Stimulated activated CD8-positive, alpha-beta memory T cell treated with anti-CD3 and anti-CD28 coated beads, Interleukin-7, amount 100 ng/mL, for 4 hours (primary cell): ENCODE data around the gene UAP1L1.
"Not testable (repeated sequence)": the region's sequence is repeated elsewhere in the genome, so short reads cannot be mapped to it uniquely, and the experiment has no call there.

Experiments
- DNase-seq, 2 donors: peaks; one replicate each; pipeline ENCODE4 v3.0.0-alpha.2; 2020; ENCODE audit warnings: low read depth in 2 of 2

UAP1L1 gene

GRCh38 chr9:137114613-137115393 lies 37.5 kb downstream of the UAP1L1 start, which contains the start of gene DPP7:
DPP7 (minus strand) TSS chr9:137114733; CDS start chr9:137114713, 20 bp downstream.
- peak; percentile 38 to 81 for DNase-seq

DNA sequence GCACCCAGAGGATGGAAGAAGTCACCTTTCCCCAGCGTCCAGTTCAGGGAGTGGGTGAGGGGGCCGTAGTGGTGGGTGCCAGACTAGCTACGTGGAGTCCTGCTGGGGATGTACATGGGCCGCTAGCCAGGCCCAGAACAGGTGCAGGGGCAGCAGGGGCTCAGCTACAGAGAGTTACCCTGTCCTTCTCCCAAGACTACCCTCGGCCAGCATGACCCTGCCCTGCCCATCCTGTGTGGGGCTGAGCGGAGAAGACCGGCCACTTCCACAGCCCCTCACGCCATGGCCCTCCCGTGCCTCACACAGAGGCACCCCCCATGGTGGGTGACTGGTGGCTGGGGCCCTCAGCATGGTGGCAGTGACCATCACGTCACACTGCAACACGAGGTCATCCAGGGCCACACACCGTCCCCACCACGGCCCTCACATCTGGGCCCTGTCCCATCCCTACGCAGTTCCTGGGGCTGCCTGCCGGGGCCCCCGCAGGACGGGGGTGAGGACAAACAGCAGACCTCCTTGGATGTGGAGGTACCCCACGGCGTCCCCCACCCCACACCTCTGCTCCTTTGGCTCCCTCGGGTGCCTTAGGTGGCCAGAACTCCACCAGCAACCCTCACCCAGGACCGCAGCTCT lies 38.2 kb downstream of the UAP1L1 start:
- DNase-seq = no peak

DNA sequence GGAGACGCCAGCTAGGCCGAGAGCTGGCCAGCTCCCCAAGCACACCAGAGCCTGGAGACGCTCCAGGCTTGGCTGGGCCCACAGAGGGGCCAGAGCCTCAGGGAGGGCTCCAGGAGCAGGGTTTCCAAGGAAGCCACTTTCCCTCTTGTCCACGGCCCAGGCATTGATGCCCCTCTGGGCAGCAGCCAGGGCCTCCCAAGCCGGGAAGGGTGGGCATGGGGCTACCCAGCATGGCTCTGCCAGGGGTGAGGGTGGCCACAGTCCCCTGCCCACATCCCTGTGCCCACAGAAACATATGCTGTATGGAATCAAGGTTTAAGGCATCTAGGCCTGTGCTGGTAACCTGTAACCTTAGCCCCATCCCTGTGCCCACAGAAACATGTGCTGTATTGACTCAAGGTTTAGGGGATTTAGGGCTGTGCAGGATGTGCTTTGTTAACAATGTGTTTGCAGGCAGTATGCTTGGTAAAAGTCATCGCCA lies 38.8 kb downstream of the UAP1L1 start:
- DNase-seq = no peak

DNA sequence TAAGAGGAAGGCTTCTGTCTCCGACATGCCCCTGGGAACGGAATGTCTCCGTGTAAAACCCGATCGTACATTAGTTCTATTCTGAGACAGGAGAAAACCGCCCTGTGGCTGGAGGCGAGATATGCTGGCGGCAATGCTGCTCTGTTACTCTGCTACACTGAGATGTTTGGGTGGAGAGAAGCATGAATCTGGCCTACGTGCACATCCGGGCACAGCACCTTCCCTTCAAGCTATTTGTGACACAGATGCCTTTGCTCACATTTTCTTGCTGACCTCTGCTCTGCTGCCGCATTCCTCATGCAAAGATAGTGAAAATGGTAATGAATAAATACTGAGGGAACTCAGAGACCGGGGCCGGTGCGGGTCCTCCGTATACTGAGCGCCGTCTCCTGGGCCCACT lies 39.4 kb downstream of the UAP1L1 start:
- DNase-seq = no peak

GRCh38 chr9:137117269-137117731 lies 40.0 kb downstream of the UAP1L1 start:
- no peak for DNase-seq

DNA sequence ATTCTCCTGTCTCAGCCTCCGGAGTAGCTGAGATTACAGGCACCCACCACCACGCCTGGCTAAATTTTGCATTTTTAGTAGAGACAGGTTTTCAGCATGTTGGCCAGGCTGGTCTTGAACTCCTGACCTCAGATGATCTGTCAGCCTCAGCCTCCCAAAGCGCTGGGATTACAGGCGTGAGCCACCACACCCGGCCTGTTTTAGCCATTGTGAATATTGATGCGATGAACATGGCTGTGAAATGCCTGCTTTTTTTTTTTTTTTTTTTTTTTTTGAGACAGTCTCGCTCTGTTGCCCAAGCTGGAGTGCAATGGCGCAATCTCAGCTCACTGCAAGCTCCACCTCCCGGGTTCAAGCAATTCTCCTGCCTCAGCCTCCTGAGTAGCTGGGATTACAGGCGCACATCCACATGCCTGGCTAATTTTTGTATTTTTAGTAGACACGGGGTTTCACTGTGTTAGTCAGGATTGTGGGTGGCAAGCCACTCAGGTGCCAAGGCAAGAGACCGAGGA lies 40.8 kb downstream of the UAP1L1 start:
- not testable (repeated sequence) for DNase-seq

- DNase-seq = not testable (repeated sequence)
These were observed 44.8 kb downstream of the UAP1L1 start for GRCh38 chr9:137121927-137122795.

DNA sequence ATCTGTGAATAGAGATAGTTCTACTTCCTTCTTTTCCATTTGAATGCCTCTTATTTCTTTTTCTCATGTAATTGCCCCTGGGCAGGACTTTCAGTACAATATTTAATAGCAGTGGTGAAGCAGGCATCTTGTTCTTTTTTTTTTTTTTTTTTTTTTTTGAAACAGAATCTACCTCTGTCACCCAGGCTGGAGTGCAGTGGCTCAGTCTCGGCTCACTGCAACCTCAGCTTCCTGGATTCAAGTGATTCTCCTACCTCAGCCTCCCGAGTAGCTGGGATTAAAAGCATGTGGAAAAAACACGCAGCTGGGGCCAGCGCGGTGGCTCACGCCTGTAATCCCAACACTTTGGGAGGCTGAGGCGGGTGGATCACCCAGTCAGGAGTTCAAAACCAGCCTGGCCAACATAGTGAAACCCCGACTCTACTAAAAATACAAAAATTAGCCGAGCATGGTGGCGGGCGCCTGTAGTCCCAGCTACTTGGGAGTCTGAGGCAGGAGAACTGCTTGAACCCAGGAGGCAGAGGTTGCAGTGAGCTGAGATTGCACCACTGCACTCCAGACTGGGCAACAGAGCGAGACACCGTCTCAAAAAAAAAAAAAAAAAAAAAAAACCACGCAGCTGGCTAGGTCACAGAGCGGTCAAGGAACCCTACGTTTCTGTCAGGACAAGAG lies 45.6 kb downstream of the UAP1L1 start:
- not testable (repeated sequence) for DNase-seq

- no peak for DNase-seq
These were observed 46.1 kb downstream of the UAP1L1 start for GRCh38 chr9:137123468-137123837.

DNA sequence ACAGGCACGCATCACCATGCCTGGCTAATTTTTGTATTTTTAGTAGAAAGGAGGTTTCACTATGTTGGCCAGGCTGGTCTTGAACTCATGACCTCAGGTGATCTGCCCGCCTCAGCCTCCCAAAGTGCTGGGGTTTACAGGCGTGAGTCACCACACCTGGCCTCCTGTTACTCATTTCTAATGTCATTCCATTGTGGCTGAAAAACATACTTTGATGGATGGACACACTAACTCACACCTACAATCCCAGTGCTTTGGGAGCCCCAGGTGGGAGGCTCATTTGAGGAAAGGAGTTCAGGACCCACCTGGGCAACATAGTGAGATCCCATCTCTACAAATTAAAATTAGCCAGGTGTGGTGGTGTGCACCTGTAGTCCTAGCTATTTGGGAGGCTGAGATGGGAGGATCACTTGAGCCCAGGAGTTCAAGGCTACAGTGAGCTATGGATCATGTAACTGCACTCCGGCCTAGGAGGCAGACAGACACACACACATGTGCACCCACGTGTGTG lies 46.7 kb downstream of the UAP1L1 start:
- not testable (repeated sequence) for DNase-seq

- no peak for DNase-seq
These were observed 49.5 kb downstream of the UAP1L1 start for GRCh38 chr9:137126786-137127185.

DNA sequence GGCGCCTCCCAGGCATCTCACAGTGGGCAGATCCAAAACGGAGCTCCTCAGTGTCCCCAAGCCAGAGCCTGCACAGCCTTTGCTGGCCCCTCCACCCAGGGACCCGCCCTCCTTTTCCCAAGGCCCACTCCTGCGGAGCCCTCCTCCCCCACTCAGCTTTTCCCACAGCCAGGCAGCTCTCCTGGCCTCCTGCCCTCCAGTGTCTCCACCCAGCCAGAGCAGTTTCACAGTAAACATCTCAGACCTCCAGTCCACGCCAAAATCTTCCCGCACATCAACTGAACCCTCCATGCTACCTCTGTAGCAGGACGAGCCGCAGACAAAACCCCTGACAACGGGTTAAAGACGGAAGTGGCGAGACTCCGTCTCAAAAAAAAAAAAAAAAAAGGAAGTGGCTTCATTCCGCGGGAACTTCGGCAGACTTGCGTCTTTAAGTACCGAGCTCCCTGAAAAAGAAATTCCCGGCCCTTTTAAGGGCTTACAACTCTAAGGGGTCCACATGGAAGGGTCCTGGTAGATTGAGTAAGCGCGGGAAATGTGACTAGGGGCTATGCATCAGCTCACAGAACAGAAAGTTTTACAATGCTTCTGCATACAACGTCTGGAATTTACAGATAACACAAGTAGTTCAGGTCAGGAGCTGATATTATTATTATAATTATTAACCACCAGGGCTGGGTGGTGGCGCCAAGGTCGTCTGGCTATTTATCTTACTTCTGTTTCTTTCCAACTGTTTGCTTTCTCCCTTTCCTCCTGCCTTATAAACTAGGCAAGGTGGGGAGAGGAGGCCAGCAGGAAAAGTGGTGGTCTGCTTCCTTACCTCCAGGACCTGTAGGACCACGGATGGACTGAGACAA lies 50.2 kb downstream of the UAP1L1 start:
- DNase-seq = no peak

- DNase-seq = no peak
These were observed 51.0 kb downstream of the UAP1L1 start for GRCh38 chr9:137128158-137128861.

DNA sequence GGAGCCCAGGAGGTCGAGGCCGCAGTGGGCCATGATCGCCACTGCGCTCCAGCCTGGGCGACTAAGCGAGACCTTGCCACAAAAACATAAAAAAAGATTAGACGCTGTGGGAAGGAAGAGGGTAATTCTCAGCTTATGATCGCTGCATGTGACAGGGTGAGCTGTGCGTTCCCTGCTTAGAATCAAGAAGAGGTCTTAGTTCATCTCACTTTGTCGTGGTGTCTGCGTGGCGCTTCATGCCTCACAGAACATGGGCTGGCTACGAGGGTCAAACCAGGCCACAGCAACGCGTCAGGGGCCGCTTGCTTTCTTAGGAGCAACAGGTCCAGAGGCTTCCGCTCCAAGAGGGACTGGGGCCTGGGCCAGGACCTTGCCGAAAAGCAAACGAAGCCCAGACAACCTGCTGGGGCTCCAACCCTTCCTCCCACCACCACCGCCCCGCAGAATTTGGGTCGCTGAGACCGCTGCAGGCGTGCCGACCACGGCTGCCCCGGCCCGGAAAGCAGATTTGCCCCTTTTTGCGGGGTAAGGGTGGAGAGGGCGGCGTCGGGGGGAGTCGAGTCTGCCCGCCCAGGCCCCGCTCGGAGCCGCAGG lies 51.6 kb downstream of the UAP1L1 start:
- DNase-seq = no peak

DNA sequence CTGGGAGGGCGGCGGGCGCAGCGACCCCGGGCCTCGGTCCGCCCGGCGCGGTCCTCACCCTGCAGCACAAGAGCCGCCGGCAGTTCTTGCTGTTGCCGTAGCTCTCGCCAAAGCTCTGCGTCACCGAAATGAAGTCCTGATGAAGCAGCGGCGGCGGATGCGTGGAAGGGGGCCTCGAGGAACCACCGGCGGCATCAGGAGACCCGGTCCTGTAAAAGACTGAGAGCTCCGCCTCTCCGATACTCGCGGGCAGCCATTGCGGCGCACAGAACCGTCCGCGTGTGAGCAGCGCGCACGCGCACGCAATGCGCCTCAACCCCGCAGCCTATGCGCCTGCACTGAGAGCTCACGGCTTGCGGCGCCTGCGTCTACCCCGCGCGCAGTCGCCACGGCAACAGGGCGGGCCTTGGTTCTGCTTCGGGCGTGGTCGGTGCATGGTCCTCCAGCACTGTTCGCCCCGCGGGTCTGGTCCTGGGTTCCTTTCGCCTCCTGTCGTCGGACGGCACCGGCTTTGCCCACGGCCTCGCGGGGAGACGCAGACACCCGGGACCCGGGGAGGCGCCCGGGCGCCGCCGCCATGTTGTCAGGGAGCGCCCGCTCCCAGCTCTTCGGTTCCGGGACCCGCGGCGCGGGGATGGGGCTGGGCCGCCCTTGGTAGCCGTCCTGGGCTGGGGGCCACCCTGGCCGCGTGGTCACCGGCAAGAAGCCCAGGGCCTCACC lies 52.3 kb downstream of the UAP1L1 start:
- DNase-seq = peak; percentile 77 to 89

- DNase-seq = no peak
These were observed 52.9 kb downstream of the UAP1L1 start for GRCh38 chr9:137130176-137130755.
